ENCODE results near the gene PKP3. TPM values are rescaled to one million over a fixed set of nuclear protein-coding genes. Genes with fewer than 3 reads are reported as not detected.

Gene PKP3
- total and polyA plus RNA-seq, 8 donors = 26.3 to 356 (median 80.8) TPM

DNA sequence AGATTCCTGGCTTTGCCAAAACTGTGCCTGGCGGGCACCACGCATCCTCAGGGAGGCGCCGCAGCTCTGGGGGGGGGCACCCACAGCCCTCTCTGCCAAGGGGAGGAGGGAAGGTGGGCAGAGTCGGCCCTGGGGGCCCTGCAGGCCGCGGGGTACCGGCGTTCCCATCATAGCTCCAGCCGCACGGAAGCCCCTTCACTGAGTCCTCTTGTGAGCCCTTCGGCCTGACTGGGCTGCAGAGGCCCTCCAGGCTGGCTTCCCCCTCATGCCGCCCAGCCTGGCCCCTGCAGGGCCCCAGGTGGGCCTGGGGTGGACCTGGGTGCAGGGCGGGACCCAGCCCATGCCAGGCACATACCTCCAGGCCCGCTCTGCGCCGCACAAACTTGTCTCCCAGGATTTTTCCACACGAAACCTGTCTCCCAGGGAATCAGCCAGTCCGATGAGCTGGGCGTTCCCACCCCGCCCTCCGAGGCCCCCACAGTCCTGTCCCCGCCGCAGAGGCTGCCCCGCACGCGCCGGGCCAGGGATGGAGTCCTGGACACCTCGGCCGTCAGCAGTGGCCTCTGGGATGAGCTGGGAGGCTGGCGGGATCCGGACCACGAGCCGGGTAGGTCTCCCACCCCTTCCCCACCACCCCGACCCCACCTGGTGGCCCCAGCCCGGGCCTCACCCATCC, 1.8 kb upstream of the PKP3 start:
- H3K9me3 ChIP-seq = peaks cover 0 to 3% (median 0%) of the 10 kb centered on the region in 4 donors
- DNase-seq = no peak
- intact Hi-C loops (cut with DNase I; ENCODE audit: low total_unique reads) = no loop called here
- peaks cover 0 to 31% (median 0%) of the 10 kb centered on the region in 3 donors for H3K27me3 ChIP-seq
- 88 to 92% (median 91%) methylated on average over 19 to 36 of the region's 36 CpGs for WGBS, 5 donors
- TF ChIP-seq EP300 (IDR thresholded peaks at IDR 0.05) (no peak), POLR2AphosphoS5 (IDR thresholded peaks at IDR 0.05) (no peak), POLR2A (IDR thresholded peaks at IDR 0.05) (no peak), CTCF (IDR thresholded peaks at IDR 0.05) (no peak)
- no peak overlapping the region for H3K4me3 ChIP-seq
- peaks cover 9 to 39% (median 35%) of the 10 kb centered on the region in 4 donors for H3K4me1 ChIP-seq
- peaks cover 0 to 8% (median 3%) of the 10 kb centered on the region in 4 donors for H3K36me3 ChIP-seq
- no peak overlapping the region for H3K27ac ChIP-seq

DNA sequence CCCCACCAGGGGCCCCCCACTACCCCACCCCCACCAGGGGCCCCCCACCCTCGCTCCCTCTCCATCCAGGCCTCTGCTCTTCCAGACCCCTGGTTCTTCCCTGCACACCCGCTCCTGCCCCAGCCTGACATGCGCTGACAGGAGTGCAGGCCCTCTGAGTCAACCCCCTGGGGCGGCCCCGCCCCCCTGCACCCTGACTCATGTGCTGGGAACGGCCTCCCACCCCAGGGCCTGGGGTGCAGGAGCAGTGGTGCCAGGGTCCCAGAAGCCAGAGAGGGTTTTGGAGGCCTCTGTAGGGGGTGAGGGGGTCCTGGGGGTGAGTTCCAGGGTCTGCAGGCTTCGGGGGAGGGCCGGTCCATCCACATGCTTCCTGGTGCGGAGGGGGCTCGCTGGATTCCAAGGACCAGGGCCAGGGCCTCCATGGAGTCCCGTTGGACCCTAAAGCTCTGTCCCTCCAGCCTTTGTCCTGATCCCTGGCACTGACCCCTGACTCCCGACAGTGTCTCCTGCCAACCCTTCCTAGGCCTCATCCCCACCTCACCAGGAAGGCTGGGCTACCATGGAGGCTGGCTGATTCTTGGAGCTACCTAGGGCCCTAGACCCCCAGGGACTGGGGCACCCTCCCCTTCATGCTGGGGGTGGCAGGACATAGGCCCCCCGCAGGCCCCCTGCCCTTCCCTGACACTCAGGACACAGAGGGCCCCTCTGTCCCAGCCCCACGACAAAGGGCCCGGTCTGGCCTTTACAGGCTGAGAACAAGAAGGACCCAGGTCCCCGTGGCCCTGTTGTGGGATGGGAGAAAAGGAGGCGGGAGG, 583 bp upstream of the PKP3 start:
- DNase-seq = peak; percentile 66 to 81
- H3K4me3 ChIP-seq = peak overlapping the region in 3 of 4 donors; percentile 49 to 65 (median 54)
- TF ChIP-seq EP300 (IDR thresholded peaks at IDR 0.05) = no peak
- TF ChIP-seq CTCF (IDR thresholded peaks at IDR 0.05) = no peak
- no peak for TF ChIP-seq POLR2AphosphoS5 (IDR thresholded peaks at IDR 0.05)
- TF ChIP-seq POLR2A (IDR thresholded peaks at IDR 0.05) = no peak
- H3K36me3 ChIP-seq = peaks cover 0 to 13% (median 5%) of the 10 kb centered on the region in 4 donors
- H3K4me1 ChIP-seq = peaks cover 9 to 42% (median 38%) of the 10 kb centered on the region in 4 donors
- peaks cover 0 to 31% (median 0%) of the 10 kb centered on the region in 3 donors for H3K27me3 ChIP-seq
- intact Hi-C loops (cut with DNase I; ENCODE audit: low total_unique reads) = no loop called here
- no peaks in the 10 kb centered on the region for H3K9me3 ChIP-seq
- WGBS, 5 donors = 60 to 72% (median 61%) methylated on average over 5 to 17 of the region's 17 CpGs
- H3K27ac ChIP-seq = peak overlapping the region; percentile 77 to 92 (median 85)

DNA sequence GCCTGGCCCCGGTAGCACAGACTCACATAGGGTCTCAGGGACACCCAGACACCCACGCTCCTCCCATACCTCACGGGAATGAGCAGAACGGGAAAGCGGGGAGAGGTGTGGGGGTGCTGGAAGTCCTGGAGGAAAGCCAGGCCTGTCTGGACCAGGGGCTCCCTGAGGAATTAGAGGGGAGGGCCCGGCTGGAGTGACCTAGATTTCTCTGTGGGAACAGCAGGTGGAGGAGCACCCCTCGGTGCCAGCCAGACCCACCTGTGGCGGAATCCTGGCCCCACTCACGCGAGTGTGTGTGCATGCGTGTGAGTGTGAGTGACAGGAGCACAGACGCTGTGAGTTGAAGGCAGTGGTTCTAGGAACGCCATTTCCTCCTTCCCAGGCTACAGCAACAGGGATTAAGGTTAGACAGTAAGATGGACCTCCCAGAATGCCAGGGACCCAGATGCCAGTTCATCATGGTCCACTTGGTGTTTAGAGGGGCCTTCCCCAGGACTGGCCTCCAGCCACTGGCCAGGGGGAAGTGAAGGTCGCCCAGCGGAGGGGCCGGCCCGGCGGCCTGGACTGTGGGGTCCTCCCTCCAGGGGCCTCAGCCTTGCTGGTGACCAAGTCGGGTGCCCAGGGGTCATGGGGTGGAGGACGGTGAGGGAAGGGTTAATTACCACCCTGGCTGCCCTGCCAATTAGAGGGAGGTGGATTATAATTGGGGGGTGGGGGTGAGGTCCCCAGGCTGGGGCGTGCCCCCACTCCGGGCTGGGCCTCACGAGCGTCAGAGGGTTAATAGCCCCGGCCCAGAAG, 1.0 kb downstream of the PKP3 start:
- H3K9me3 ChIP-seq = no peaks in the 10 kb centered on the region
- DNase-seq = no peak
- peaks cover 9 to 42% (median 40%) of the 10 kb centered on the region in 4 donors for H3K4me1 ChIP-seq
- WGBS, 5 donors = 37 to 72% (median 47%) methylated on average over 17 to 25 of the region's 25 CpGs
- H3K27me3 ChIP-seq = peaks cover 0 to 46% (median 5%) of the 10 kb centered on the region in 3 donors
- peak overlapping the region; percentile 45 to 65 (median 52) for H3K4me3 ChIP-seq
- intact Hi-C loops (cut with DNase I; ENCODE audit: low total_unique reads) = no loop called here
- peak overlapping the region; percentile 75 to 92 (median 85) for H3K27ac ChIP-seq
- TF ChIP-seq CTCF (IDR thresholded peaks at IDR 0.05) (no peak), EP300 (IDR thresholded peaks at IDR 0.05) (no peak), POLR2AphosphoS5 (IDR thresholded peaks at IDR 0.05) (no peak), POLR2A (IDR thresholded peaks at IDR 0.05) (no peak)
- H3K36me3 ChIP-seq = peaks cover 0 to 23% (median 12%) of the 10 kb centered on the region in 4 donors

GRCh38 chr11:395866-396265, 1.9 kb downstream of the PKP3 start:
- Histone ChIP-seq H3K4me3 (peak overlapping the region in 2 of 4 donors; percentile 45 to 54), H3K36me3 (peaks cover 0 to 27% (median 15%) of the 10 kb centered on the region in 4 donors), H3K9me3 (no peaks in the 10 kb centered on the region), H3K27me3 (peaks cover 0 to 51% (median 10%) of the 10 kb centered on the region in 3 donors), H3K4me1 (peaks cover 9 to 47% (median 41%) of the 10 kb centered on the region in 4 donors), H3K27ac (peak overlapping the region in 2 of 5 donors; percentile 85 to 92)
- TF ChIP-seq EP300 (IDR thresholded peaks at IDR 0.05) (no peak), POLR2AphosphoS5 (IDR thresholded peaks at IDR 0.05) (no peak), CTCF (IDR thresholded peaks at IDR 0.05) (no peak), POLR2A (IDR thresholded peaks at IDR 0.05) (no peak)
- 61 to 71% (median 69%) methylated on average over 11 of the region's 11 CpGs for WGBS, 5 donors
- intact Hi-C loops (cut with DNase I; ENCODE audit: low total_unique reads) = no loop called here
- no peak for DNase-seq

Measured in stomach (tissue), 9 donors.